ENCODE data around the gene ADGRV1.

ADGRV1 gene

GRCh38 chr5:90930756-90931431 lies 372.3 kb downstream of the ADGRV1 start:
- no peak for TF ChIP-seq EZH2phosphoT487 (conservative IDR thresholded peaks at IDR 0.05; ENCODE audit: low read length)
- TF ChIP-seq CTCF (IDR thresholded peaks at IDR 0.05; ENCODE audit: insufficient read depth, low read length, poor library complexity, severe bottlenecking) = no peak
- H3F3A ChIP-seq (ENCODE audit: insufficient read depth) = no peaks in the 10 kb centered on the region
- no peaks in the 10 kb centered on the region for H3K79me2 ChIP-seq (ENCODE audit: insufficient read depth, low read length)
- H3K4me3 ChIP-seq (ENCODE audit: insufficient read depth, low read length, poor library complexity, severe bottlenecking) = no peak overlapping the region
- no peaks in the 10 kb centered on the region for H3K9me3 ChIP-seq (ENCODE audit: insufficient read depth, low read length)
- H3K4me2 ChIP-seq (ENCODE audit: low read depth, low read length, poor library complexity, severe bottlenecking) = no peak overlapping the region
- H3K9ac ChIP-seq (ENCODE audit: low read length) = no peak overlapping the region
- H3K27ac ChIP-seq (ENCODE audit: low read depth, low read length) = no peak overlapping the region
- H4K20me1 ChIP-seq (ENCODE audit: low read depth, low read length) = no peaks in the 10 kb centered on the region
- no peaks in the 10 kb centered on the region for H3K9me2 ChIP-seq (replicated peaks; ENCODE audit: insufficient read depth, low read length)
- H3K36me3 ChIP-seq (ENCODE audit: low read length) = no peaks in the 10 kb centered on the region
- H2AFZ ChIP-seq (ENCODE audit: low read depth, low read length, severe bottlenecking) = no peak overlapping the region
- H3K27me3 ChIP-seq (ENCODE audit: low read length) = no peaks in the 10 kb centered on the region

- H3K4me2 ChIP-seq (ENCODE audit: low read depth, low read length, poor library complexity, severe bottlenecking) = no peak overlapping the region
- no peaks in the 10 kb centered on the region for H3K9me2 ChIP-seq (replicated peaks; ENCODE audit: insufficient read depth, low read length)
- no peaks in the 10 kb centered on the region for H4K20me1 ChIP-seq (ENCODE audit: low read depth, low read length)
- no peak overlapping the region for H3K9ac ChIP-seq (ENCODE audit: low read length)
- H3K4me3 ChIP-seq (ENCODE audit: insufficient read depth, low read length, poor library complexity, severe bottlenecking) = no peak overlapping the region
- H3F3A ChIP-seq (ENCODE audit: insufficient read depth) = no peaks in the 10 kb centered on the region
- peak; percentile 48 for TF ChIP-seq CTCF (IDR thresholded peaks at IDR 0.05; ENCODE audit: insufficient read depth, low read length, poor library complexity, severe bottlenecking)
- TF ChIP-seq EZH2phosphoT487 (conservative IDR thresholded peaks at IDR 0.05; ENCODE audit: low read length) = no peak
- H3K27me3 ChIP-seq (ENCODE audit: low read length) = no peaks in the 10 kb centered on the region
- no peaks in the 10 kb centered on the region for H3K36me3 ChIP-seq (ENCODE audit: low read length)
- no peaks in the 10 kb centered on the region for H3K9me3 ChIP-seq (ENCODE audit: insufficient read depth, low read length)
- H3K27ac ChIP-seq (ENCODE audit: low read depth, low read length) = no peak overlapping the region
- no peaks in the 10 kb centered on the region for H3K79me2 ChIP-seq (ENCODE audit: insufficient read depth, low read length)
- peak overlapping the region; percentile 61 for H2AFZ ChIP-seq (ENCODE audit: low read depth, low read length, severe bottlenecking)
These were observed 373.6 kb downstream of the ADGRV1 start for GRCh38 chr5:90932052-90932699.

GRCh38 chr5:90933298-90933697 lies 374.7 kb downstream of the ADGRV1 start:
- H3K36me3 ChIP-seq (ENCODE audit: low read length) = no peaks in the 10 kb centered on the region
- no peaks in the 10 kb centered on the region for H3F3A ChIP-seq (ENCODE audit: insufficient read depth)
- no peak overlapping the region for H2AFZ ChIP-seq (ENCODE audit: low read depth, low read length, severe bottlenecking)
- H3K4me3 ChIP-seq (ENCODE audit: insufficient read depth, low read length, poor library complexity, severe bottlenecking) = no peak overlapping the region
- H3K9me3 ChIP-seq (ENCODE audit: insufficient read depth, low read length) = no peaks in the 10 kb centered on the region
- no peaks in the 10 kb centered on the region for H3K27me3 ChIP-seq (ENCODE audit: low read length)
- H3K79me2 ChIP-seq (ENCODE audit: insufficient read depth, low read length) = no peaks in the 10 kb centered on the region
- no peak overlapping the region for H3K4me2 ChIP-seq (ENCODE audit: low read depth, low read length, poor library complexity, severe bottlenecking)
- no peaks in the 10 kb centered on the region for H4K20me1 ChIP-seq (ENCODE audit: low read depth, low read length)
- TF ChIP-seq EZH2phosphoT487 (conservative IDR thresholded peaks at IDR 0.05; ENCODE audit: low read length) (no peak), CTCF (IDR thresholded peaks at IDR 0.05; ENCODE audit: insufficient read depth, low read length, poor library complexity, severe bottlenecking) (no peak)
- no peak overlapping the region for H3K27ac ChIP-seq (ENCODE audit: low read depth, low read length)
- no peak overlapping the region for H3K9ac ChIP-seq (ENCODE audit: low read length)
- no peaks in the 10 kb centered on the region for H3K9me2 ChIP-seq (replicated peaks; ENCODE audit: insufficient read depth, low read length)

All from SU-DHL-6 (cell line).